22Rv1 (cell line): ENCODE measurements around the gene SSBP2.

Experiments
- CTCF ChIP-seq: fragments of 450-650 bp; IDR thresholded peaks from 2 replicates; pipeline ENCODE4 v1.5.1; 2017; ENCODE audit warnings: mild to moderate bottlenecking
- ZFX ChIP-seq: fragments of 450-650 bp; IDR thresholded peaks from 2 replicates; pipeline ENCODE4 v1.6.1; 2017; ENCODE audit warnings: antibody characterized with exemption, borderline replicate concordance

DNA sequence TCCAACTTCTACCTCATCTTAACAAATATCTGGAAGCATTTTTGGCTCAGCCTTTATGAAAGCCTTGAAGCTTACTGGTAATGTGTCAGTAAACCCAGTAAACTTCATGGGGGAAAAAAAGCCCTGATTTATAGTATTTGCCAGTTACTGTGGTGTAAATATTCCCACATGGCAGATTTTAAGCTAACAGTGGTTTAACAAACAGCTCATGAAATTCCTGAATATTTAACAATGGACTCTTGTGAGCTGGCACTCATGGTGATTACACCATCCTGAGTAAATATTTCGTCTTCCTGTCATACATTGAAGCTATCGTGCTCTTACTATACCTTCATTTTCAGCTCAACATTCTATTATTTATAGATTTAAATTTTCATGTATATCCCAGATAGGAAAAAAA lies 300.0 kb downstream of the SSBP2 start:
- TF ChIP-seq CTCF (no peak), ZFX (no peak)
